GM18505 (cell line): ENCODE measurements around the gene MRPL19.

ENCODE experiments used
- ATAC-seq: cut with Tn5 transposase; IDR thresholded peaks from one replicate; pipeline ENCODE4 v1.9.1; 2021; ENCODE audit not compliant: unreplicated experiment
- POLR2A ChIP-seq: IDR thresholded peaks from 4 replicates; pipeline ENCODE4 v1.6.1; 2011; ENCODE audit warnings: borderline replicate concordance; ENCODE audit not compliant: insufficient read depth, insufficient read length; ENCODE audit errors: extremely low read depth

Gene MRPL19

DNA sequence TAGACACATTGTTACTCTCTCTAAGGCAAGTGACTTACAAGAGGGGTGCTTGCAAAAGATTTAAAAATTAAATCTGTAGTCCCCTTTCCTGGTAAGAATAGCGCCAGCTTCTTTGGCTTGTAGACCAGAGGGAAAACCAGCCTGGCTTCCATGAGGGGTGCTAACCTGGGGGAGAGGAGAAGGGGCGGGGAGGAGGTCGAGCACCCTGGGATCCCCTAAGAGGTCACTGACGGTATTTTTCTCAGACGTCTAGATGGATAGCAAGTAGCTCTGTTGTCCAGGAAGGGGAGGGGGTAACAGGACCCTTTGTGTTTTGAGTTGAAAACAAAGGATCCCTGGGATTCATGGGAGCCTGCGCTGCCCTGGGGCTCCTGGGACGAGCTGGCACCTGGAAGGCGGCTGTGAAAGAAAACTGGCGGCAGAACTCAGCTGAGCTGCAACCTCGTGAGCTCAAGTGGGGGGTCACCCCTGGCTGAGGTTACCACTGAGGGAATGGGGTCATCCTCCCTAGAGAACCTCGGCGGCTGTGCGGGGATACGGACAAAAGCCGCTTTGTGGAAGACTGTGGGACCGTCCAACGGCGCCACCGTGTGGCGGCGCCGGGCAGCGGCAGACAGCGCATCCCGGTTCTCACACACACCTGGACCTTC is 37.8 kb upstream of the MRPL19 start:
- peak; percentile 67 for ATAC-seq
- no peak for TF ChIP-seq POLR2A

DNA sequence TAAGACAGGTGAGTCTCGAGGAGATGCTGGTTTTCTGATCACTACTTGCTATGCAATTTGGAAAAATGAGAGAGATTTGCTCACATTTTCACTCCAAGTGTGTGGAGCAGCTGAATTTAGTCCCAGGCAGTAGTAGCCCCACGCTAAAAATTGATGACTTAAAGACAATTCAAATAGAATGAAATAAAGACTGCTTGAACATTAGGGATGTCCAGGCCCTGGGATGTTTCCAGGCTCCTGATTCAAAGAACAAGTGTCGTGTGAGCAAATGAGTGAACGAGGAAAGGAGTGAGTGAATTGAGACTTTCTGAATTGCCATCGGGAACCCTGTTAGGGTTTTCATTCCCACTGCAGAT is 37.3 kb upstream of the MRPL19 start:
- no peak for TF ChIP-seq POLR2A
- ATAC-seq = no peak

DNA sequence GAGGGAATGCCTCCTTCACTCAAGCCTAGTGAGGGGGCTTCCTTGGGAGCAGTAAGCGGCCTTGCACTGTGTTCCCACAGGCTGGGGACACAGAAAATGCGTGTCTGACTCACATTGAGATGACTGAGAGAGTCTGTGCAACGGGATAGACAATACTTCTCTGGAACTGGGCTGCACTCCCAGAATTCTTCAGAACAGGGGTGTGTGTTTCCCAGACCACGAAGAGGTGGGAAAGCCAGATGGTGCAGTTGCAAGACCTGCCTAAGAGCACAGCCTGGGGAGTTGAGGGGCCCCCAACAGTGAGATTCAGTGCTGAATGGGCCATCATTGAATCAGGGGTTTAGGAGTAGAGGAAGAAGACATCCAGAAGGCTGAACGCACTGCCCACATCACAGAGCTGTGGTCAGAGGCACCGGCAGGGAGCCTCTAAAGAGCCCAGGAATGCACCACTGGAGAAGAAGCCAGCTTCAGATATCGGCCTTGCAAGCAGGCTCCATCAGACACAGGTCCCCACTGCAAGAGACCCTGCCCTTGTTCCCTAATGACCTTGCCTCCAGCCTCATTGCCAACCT is 36.6 kb upstream of the MRPL19 start:
- ATAC-seq = no peak
- no peak for TF ChIP-seq POLR2A

DNA sequence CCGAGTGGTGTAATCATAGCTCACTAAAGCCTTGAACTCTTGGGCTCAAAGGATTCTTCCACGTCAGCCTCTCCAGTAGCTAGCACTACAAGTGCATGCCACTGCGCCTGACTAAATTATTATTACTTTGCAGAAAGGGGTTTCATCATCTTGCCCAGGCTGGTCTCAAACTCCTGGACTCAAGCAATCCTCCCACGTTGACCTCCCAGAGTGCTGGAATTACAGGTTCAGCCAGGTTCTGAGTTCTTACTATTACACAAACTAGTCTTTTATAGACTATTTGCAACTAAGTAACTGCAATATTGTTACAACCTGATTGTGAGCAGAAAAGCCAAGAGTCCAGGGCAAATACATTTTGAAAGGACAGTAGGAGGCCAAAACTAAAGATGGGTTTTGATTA is 35.9 kb upstream of the MRPL19 start:
- ATAC-seq = no peak
- TF ChIP-seq POLR2A = no peak

DNA sequence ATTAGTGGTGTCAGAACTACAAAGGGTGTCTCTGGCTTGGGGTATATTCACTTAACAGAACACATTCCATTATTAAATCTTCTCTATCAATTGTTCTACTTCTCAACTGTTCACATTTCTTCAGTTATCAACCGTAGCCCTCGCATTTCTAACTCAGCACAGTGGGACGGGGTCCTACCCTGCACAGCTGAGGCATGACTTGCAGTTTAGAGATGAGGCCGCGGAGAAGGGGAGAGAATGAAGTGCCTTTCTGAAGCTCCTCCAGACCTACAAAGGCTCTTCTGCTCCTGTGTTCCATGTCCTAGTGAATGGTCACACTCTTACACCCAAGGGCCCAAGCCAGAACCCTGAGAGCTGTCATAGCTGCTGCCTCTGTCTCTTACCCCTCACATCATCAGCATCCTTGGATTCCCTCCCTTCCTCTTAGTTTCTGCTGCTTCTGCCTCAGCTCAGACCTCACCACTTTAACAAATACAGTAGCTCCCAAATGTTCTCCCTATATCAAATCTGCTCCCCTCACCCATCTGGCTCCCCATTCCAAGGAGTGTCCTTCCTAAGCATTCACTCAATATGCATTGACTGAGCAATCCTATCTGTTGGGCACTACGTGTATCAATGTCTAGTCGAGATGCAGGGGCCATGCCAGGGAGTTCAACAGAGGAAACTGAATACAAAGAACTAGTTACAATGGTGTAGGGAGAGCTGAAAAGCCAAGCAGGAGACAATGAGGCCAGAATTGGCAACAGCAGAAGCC is 34.3 kb upstream of the MRPL19 start:
- TF ChIP-seq POLR2A = no peak
- no peak for ATAC-seq

DNA sequence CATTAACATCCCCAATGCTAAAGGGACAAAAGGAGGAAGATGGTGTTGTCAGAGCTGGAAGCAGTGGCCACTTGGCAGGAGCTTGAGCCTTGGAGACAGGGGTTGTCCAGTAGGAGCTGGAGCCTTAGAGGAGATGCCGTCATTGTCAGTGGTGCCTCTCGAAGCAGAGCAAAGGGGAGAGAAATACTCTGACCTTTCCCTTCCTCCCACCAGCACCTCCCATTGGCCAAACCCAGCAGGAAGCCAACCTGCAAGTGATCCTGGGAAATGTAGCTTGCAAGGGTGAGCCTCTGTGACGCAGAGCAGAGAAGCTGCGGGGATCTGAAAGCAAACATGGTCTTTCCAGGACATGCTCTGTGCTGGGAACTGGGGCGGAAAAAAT is 33.7 kb upstream of the MRPL19 start:
- no peak for TF ChIP-seq POLR2A
- no peak for ATAC-seq

DNA sequence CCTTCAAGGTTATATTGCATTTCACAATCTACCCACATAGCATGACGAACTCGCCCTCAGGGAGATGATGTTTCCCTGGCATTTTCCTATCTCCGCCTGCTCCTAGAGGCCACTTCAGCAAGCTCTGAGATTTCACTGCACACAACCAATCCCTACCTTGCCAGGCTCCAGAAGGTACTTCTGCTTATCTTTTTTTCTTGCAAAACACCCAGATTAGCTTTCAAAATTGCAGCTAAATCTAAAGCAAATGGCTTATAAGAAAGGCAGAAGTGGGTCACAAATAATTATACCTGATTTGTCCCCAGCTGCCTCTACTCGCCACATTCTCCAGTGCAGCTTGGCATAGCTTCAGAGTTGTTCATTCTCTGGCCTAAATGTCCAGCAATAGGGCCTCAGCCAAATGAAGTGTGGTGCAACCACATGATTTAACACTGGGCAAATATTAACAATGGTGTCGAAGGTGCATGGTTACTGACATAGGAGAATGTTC is 32.4 kb upstream of the MRPL19 start:
- ATAC-seq = no peak
- no peak for TF ChIP-seq POLR2A

DNA sequence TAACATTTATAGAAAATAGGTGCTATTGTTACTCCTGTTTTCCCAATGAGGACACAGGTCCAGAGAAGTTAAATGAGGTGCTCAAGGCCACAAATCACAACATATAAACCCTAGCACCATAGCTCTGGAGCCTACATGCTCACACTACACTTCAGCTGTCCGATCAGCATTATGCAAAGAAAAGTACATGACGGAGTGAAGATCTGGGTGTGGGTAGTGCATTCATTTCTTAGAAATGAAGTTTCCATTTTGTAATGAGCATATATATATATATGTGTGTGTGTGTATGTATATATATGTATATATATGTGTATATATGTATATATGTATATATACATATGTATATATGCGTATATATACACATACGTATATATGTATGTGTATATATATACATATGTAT is 30.2 kb upstream of the MRPL19 start:
- no peak for ATAC-seq
- TF ChIP-seq POLR2A = no peak

DNA sequence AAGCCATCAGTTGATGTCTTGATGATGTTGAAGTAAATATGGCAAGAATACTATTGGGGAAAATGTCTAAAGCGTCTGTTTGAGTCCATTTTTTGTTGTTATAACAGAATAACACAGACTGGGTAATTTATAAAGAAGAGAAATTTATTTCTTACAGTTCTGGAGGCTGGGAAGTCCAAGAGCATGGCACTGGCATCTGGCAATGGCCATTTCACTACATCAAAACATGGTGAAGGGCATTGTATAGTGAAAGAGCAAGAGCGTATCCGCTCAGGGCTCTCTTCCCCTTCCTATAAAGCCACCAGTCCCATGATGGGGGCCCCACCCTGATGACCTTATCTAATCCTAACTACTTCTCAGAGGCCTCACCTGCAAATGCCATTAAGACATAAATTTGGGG is 29.6 kb upstream of the MRPL19 start:
- TF ChIP-seq POLR2A = no peak
- ATAC-seq = no peak

DNA sequence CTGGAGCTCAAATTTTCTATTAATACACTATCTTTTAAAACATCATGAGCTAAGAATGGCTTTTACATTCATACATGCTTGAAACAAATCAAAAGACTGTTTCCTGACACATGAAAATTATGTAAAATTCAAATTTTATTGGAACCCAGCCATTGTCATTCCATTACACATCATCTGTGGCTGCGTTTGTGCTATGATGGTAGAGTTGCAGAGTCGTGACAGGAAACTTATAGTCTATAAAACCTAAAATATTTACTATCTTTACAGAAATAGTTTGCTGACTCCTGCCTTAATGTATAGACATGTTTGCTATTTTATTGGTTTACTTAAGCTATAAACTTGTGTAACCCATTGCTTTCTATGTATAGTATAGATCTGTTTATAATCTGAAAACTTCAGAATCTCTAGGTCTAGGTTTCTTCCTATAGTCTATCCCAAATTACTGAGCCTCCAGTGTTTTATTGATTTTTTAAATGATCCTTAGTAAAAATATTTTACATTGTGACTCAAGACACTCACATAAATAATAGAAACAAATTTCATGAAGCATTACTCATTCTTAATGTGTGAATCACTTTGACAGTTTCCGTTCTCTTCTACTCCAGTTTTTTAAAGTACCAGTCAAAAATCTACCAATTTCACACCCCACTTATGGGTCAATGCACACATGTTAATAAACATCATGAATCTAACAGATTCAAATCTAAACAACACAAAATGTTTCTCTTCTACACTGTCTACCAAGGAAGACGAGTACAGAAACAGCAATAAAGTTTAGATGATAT is 26.4 kb upstream of the MRPL19 start:
- no peak for TF ChIP-seq POLR2A
- no peak for ATAC-seq

DNA sequence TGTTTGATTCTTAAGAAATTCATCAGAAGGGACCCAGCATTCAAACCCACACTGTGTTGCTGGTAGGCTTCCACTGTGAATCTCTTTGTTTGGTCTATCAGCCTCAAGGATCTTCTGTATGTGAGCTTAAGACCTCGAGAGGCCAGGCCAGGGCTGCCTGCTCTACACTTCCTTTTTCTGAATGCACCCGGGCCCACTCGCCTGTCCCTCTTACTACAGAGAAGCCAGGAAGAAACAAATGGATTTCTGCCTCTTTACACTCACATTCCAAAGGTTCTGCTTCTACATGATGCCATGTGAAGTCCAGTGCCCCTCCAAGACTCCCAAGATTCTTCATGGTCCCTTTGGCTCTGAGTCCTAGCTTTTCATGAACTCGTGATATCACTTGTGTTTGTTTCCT is 25.4 kb upstream of the MRPL19 start:
- no peak for ATAC-seq
- no peak for TF ChIP-seq POLR2A

DNA sequence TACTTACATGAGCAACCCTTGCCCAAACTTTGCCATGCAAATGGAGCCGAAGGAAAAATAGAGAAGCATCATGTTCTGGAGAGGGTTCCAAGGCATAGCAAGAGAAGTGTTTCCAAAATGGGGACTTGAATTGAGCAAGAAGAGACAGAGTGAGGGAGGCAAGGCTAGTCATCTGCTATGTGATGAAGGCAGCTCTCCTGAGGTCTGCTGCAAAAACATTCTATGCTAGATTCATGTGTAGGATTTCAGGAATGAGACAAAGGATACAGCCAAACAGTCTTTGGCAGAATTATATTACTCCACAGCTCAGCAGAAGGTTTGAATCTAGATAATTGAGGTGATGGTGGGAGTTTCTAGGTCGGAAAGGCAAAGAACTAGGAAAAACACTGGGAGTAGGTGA is 24.1 kb upstream of the MRPL19 start:
- no peak for TF ChIP-seq POLR2A
- no peak for ATAC-seq

DNA sequence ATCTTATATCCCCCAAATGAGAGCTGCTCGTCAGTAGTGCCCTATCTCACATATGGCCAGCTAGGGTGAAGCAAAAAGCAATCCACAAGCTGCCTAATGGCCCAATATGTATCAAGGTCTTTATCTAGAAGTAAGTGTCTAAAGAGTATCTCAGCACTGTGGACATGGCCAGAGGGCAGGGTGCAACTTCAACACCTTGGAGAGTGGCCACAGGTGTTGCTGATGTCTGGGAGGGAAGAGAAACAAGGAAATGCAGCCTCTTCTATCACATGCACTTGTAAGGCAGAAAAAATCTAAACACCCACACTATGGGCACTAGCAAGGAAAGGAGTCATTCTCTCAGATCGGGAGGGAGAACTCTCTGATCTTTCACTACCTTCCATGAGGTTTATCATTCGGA is 23.7 kb upstream of the MRPL19 start:
- ATAC-seq = no peak
- no peak for TF ChIP-seq POLR2A
